Measurements from ENCODE around the gene TUT7.

GRCh38 chr9:86298873-86299272 is 55.3 kb downstream of the TUT7 start:
- TF ChIP-seq CTCF (tag by site-specific recombination; IDR thresholded peaks at IDR 0.05) (no peak), ZNF48 (tag by site-specific recombination; IDR thresholded peaks at IDR 0.05) (no peak), PRDM10 (tag by site-specific recombination; IDR thresholded peaks at IDR 0.05) (no peak), ZNF639 (tag by site-specific recombination; IDR thresholded peaks at IDR 0.05) (no peak), ZNF629 (tag by site-specific recombination; IDR thresholded peaks at IDR 0.05) (no peak), ZNF10 (tag by site-specific recombination; IDR thresholded peaks at IDR 0.05) (no peak), ZBTB8A (tag by site-specific recombination; IDR thresholded peaks at IDR 0.05) (no peak), ZBTB26 (tag by site-specific recombination; optimal IDR thresholded peaks at IDR 0.05) (no peak), ZNF292 (tag by site-specific recombination; IDR thresholded peaks at IDR 0.05; ENCODE audit: borderline replicate concordance, low read depth) (no peak), ZBTB20 (tag by site-specific recombination; IDR thresholded peaks at IDR 0.05) (no peak), SETDB1 (IDR thresholded peaks at IDR 0.05; ENCODE audit: insufficient read length, low read length) (no peak), ZBTB11 (tag by site-specific recombination; conservative IDR thresholded peaks at IDR 0.05; ENCODE audit: low read depth) (no peak)
